HG03457 (cell line): Measurements from ENCODE around the gene PRKCI.
"Not testable (repeated sequence)": the region's sequence is repeated elsewhere in the genome, so short reads cannot be mapped to it uniquely, and the experiment has no call there.

Experiments used
- ATAC-seq: cut with Tn5 transposase; IDR thresholded peaks from one replicate; pipeline ENCODE4 v1.9.1; 2021; ENCODE audit warnings: moderate number of reproducible peaks; ENCODE audit not compliant: unreplicated experiment

The PRKCI gene

DNA sequence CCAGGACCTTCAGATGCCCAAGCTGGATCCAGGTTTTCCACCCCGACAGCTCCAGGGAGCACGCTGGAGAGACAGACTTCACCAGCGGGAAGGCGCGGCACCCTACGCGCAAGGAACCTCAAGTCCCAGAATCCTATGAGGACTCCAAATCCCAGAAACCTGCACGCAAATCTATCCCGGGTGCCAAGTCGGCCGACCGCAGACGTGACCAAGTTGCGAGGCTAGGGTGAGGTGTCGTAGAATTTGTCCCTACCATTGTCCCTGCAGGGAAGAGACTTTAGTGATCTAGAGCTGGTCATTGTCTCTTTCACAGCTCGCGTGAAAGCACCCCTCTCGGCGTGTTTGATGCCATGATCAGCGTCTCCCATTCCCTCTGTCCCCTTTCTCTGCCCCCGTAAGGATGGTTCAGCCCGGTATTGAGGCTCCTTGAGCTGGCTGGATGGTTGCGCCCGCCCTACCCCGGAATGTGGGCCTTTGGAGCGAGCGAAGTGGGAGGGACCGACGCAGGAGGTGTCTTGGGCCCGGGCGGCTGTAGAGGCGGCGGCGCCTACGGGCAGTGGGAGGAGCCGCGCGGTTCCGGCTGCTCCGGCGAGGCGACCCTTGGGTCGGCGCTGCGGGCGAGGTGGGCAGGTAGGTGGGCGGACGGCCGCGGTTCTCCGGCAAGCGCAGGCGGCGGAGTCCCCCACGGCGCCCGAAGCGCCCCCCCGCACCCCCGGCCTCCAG is at the start of gene PRKCI:
TSS of gene PRKCI (plus strand) at position 501 of the 723 bp plus-strand sequence. CDS start 246 bp downstream, outside the sequence.
- peak; percentile 91 for ATAC-seq

DNA sequence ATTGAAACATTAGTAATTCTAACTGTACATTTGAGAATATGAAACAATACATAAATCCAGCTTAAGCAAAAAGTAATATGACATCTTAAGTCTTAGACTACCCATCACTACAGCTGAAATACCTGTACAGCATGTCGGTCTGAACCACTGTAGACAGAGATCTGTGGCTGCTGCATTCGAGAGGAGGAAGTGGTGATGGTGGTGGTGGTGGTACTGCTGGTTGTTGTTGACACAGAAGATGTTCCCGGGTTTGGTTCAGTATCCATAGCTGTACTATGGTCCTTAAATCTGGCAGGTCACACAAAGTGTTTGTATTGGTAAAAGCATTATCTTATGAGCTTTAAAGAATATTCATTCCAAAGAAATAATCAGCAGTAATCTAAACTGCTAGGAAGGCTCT is 43.6 kb upstream of the PRKCI start:
- ATAC-seq = no peak

DNA sequence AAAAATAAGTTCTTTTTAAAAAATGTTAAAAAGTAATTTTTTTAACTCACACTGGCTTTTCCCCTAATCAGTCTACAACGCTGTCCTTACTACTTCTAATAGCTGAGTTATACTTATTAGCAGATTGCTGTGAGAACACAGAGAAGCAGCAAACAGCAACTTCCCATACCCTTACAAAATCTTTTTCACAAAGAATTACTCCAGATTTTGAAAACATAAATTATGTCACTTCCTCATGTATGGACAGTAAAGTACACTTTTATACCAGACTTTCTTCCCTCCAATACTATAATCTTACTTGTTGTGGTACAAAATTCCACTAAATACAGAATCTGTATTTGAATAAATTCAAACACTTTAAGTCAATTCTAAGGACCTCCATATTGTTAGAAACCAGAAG is 42.8 kb upstream of the PRKCI start:
- no peak for ATAC-seq

DNA sequence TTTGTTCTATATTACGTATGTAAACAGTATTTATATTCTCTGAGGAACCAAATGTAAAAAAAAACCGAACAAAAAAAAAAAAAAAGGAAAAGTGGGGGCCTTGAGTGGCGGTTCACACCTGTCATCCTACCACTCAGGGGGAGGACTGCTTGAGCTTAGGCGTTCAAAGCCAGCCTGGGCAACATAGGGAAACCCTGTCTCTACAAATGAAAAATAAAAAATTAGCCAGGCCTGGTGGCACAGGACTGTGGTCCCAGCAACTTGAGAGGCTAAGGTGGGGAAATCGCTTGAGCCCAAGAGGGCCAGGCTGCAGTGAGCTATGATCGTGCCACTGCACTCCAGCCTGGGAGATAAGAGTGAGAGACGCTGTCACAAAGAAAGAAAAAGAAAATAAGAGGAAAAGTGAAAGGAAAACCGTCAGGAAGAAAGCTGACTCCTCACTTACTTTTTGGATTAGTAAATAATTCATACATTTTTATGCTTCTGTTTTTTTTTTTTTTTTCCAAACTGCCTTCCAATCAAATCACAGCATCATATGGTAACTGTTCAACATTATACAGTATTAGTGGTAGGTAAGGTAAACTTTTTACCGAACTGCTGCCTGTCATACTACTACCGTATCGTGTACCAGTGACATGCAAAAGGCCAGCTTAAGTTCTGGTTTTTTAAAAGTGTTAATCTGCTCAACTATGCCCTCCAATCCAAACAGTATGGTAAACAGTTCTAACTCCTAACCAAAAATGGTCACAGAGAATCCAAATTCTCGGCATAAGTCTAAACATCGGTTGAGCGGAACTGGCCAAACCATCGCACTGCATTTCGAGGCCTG is 41.9 kb upstream of the PRKCI start:
- ATAC-seq = peak; percentile 8

DNA sequence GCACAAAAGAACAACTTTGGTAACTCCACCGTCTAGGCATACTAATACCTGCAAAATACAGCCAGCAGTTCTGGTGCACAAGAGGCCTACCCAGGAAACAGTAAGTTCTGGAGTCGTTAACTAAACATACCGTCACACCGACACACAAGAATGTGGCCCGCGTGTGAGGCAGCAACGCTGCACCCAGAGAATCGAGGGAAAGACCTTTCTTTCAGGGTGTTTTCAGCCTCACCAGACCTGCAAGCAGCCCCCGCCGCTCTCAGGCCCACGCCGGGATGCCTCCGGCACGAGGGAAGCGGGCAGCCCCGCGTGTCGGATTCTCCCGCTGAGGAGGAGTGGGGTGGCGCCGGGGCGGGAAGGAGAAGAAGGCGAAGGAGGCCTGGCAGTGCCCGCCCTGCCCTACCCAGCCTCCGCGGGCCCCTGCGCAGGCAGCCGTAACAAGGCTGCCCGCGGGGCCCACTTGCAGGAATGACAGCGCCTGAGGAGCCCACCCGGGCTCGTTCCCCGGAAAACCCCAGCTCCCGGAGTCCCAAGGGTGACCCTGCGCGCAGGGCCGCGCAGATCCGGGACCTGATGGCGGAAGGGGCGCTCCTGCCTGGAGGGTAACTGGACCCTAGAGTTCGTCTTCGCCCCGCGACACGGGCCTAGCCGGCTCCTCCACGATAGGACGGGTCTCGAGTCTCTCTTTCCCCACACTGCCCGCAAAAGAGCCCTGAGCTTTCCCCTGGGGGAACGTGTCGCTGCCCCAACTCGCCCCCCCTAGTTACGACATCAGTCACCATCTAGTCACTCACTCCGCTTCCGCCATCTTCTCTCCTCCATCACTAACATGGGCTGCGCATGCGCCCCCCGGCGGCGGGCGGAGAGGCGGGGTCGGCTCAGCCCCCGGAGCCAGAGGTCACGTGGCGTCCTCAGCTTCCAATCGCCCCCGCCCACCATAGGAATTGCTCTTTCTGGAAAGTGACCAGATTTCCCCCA is 41.0 kb upstream of the PRKCI start, which contains the start of gene PHC3:
TSS of gene PHC3 (minus strand) at position 826 of the 978 bp plus-strand sequence. CDS start at position 808, 18 bp downstream.
- peak; percentile 69 for ATAC-seq

DNA sequence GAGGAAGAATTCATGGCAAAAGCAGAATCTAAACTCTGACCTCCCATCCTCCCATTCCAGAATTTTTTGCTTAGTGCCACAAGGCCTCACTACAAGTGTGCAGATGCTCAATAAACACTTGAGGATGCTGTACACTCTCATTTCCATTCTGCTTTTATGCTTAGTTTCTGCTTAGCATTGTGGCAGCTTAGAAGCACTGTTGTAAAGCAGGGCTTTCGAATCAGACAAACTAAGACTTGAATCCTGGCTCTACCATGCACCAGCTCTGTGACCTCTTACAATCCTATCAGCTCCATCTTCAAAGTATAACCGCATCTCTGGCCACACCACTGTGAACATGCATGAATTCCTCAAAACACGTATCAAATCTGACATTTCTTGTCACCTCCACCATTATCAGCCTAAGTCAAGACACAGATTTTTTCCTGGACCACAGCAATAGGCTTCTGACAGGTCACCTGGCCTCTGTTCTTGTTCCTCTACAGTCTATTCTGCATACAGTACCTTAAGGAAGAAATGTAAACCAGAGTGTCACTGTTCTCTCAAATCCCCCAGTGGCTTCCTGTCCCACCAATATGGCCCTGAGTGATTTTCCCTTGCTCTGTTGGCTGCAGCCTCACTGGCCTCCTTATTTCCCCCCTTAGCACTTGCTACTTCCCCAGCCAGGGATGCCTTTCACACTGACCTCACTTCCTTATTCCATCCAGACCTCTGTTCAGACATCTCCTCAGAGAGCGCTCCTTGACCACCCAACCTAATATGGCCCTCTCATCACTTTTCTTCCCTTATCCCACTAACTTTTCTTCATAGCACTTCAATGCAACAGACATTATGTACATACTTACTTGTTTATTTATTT is 32.6 kb upstream of the PRKCI start:
- no peak for ATAC-seq

DNA sequence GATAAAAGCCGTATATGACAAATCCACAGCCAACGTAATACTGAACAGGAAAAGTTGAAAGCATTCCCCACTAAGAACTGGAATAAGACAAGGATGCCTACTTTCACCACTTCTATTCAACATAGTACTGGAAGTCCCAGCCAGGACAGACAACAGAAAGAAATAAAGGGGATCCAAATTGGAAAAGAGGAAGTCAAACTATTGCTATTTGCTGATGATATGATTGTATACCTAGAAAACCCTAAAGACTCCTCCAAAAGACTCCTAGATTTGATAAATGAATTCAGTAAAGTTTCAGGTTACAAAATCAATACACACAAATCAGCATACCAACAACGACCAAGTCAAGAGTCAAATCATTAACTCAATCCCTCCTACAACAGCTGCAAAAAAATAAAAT is 26.5 kb upstream of the PRKCI start:
- not testable (repeated sequence) for ATAC-seq

DNA sequence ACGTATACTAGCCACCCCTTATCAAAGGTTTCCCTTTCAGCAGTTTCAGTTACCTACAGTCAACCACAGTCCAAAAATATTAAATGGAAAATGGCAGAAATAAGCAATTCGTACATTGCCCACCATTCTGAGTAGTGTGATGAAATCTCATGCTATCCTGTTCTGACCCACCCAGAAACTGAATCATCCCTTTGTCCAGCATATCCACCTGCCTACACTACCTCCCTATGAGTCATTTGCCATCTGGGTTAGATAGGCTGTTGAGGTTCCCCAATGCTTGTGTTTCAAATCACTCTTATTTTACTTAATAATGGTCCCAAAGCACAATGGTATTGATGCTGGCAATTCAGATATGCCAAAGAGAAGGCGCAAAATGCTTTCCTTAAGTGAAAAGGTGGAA is 25.4 kb upstream of the PRKCI start:
- ATAC-seq = no peak

DNA sequence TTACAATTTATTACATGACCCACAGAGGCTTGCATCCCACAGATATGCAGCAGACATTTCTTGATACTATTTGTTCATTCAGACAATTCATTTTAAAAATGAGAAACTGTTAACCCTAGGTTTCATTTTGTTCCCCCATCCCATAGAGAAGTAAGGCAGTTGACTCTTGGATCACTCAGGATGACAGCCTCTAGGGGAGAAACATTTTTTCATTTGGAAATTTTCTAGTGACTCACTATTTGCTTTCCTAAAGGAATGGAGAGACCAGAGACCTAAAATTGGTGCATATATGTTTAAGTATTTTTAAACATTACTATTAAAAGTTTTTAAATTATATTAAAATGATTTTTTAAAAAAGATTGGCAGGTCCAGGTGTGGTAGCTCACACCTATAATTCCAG is 21.2 kb upstream of the PRKCI start:
- ATAC-seq = no peak

DNA sequence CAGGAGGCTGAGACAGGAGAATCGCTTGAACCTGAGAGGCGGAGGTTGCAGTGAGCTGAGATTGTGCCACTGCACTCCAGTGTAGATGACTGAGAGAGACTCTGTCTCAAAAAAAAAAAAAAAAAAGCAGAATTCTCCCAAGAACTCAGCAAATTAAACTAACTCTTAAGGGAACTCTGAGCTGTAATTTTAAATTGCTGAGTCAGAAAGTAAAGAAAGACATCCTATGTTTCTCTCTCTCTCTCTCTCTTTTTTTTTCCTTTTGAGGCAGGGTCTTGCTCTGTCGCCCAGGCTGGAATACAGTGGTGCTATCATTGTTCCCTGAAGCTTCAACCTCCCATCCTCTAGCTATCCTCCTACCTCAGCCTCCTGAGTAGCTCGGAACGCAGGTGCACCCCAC is 20.7 kb upstream of the PRKCI start:
- ATAC-seq = no peak

DNA sequence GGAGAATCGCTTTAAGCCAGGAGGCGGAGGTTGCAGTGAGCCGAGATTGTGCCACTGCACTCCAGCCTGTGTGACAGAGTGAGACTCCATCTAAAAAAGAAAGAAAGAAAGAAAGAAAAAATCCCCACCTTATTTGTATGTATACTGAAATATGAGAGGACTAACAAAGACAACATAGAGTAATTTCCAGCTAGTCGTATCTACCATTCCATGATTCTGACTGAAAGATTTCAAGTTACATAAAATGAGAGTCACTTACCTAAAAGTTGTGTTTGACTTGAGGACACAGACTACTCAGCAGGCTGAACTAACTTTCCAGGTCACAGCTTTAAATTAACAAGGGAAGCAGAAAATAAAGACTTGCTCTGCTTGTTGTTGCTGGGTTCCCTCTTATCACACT is 18.8 kb upstream of the PRKCI start:
- no peak for ATAC-seq

DNA sequence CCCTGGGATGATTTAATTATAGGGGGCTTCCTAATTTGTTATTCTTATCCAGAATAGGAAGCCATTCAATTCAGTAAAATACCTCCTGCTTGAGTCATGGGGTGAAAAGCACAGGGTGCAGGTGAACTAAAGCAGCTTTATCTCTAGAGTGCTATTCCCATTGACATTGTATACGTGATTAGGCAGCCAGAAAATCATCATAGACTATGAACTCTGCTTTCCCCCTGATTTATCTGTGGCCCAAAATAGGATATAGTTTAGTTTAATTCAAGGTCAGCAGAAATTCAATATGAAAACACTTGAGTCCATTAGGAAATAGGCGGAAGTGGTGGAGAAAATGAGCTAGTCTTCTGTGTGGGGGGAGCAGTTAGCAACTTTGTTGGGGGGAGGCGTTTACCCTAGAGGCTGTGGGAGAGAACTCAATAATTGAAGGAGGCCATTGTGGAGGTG is 18.2 kb upstream of the PRKCI start:
- no peak for ATAC-seq

DNA sequence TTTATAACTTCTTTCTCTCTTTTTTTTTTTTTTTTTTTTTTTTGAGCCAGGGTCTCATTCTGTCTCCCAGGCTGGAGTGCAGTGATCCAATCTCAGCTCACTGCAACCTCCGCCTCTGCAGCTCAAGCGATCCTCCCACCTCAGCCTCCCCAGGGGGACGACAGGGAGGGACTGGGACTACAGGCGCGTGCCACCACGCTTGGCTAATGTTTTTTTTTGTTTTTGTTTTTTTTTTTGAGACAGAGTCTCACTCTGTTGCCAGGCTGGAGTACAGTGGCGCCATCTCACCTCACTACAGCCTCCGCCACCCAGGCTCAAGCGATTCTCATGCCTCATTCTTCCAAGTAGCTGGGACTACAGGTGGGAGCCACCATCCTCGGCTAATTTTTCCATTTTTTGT is 17.7 kb upstream of the PRKCI start:
- ATAC-seq = no peak

DNA sequence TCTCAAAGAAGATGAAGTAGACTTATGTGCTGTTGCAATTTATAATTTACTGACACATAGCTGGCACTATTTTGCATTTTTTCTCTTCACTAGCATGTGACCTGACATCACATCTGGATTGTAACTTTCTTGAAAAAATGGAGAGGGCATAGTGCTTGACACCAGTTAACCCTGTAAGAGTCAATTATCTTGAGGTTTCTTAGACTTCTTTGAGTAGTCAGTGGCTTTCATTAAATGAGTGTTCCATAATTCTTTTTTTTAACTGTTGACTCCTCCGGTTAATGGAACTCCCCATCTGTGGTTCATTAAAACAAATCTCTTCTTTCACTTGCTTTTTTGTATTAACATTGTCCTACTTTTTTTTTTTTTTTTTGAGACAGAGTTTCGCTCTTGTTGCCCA is 16.9 kb upstream of the PRKCI start:
- no peak for ATAC-seq

DNA sequence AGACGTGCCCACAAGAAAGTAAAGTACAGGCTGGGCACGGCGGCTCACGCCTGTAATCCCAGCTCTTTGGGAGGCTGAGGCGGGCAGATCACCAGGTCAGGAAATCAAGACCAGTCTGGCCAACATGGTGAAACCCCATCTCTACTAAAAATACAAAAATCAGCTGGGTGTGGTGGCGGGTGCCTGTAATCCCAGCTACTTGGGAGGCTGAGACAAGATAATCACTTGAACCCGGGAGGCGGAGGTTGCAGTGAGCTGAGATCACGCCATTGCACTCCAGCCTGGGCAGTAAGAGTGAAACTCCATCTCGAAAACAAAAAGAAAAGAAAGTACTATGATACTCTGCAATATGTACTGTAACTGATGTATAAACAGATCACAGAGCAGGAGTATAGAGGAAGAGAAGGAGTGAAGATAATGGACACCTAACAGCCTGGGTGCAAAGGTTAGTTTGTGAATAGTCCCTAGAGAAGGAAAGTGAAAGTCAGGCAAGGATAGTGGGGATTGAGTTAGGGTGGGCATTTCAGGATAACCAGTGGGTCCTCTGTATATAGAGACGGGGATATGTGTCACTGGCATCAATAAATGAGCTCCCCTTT is 16.0 kb upstream of the PRKCI start:
- ATAC-seq = not testable (repeated sequence)

DNA sequence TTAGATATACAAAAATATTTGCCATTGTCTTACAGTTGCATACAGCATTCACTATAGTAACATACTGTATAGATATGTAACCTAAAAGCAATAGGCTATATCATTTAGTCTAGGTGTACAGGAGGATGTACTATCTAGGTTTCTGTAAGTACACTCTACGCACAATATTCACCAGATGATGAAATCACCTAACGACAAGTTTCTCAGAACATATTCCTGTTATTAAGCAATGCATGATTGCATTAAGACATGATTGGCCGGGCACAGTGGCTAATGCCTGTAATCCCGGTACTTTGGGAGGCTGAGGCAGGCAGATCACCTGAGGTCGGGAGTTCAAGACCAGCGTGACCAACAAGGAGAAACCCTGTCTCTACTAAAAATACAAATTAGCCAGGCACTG is 14.5 kb upstream of the PRKCI start:
- ATAC-seq = no peak

DNA sequence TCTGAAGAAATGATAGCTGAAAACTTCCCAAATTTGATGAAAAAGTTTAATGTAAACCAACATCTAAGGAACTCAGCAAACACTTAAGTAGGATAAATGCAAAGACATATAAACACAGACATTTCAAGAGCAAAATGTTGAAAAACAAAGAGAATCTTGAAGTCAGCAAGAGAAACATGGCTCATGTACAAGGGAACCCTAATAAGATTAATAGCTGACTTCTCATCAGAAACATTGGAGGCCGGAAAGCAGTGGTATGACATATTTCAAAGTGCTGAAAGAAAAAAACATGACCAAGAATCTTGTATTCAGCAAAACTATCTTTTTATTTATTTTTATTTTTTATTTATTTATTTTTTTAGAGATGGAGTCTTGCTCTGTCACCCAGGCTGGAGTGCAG is 10.6 kb upstream of the PRKCI start:
- no peak for ATAC-seq

DNA sequence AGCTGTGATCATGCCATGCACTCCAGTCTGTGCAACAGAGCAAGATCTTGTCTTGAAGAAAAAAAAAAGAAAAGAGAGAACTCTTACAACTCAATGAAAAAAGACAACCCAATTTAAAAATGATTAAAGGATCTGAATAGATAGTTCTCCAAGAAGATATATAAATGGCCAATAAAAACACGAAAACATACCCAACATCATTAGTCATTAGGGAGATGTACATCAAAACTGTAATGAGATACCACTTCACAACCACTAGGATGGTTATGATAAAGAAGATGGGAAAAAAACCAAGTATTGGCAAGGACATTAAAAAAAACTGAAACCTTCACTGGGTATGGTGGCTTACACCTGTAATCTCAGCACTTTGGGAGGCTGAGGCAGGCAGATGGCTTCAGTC is 2.4 kb upstream of the PRKCI start:
- no peak for ATAC-seq

DNA sequence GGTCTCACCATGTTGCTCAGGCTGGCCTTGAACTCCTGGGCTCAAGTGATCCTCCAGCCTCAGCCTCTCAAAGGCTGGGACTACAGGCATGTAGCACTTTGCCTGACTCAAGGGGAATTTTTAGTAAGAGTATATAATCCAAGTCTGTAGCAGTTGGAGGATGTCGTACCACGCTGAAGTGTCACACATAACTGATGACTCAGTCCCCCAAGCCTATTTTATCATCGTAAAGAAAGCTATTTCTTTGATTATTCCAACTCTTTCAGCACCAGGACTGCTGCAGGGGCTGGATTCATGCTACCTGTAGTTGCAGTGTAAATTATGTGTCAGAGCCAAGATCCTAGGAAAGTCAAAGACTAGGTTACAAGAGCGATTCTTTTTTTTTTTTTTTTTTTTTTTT is 1.4 kb upstream of the PRKCI start:
- no peak for ATAC-seq
